ENCODE measurements around the gene NLRP6.
A peak's percentile ranks its signal among the peaks of the same experiment; 100 is the strongest.

The NLRP6 gene

GRCh38 chr11:293852-294661 is 15.8 kb downstream of the NLRP6 start:
- DNase-seq (ENCODE audit: low read depth), result no peak

- no peak for DNase-seq (ENCODE audit: low read depth)
Observed at GRCh38 chr11:294780-295179, 16.6 kb downstream of the NLRP6 start.

GRCh38 chr11:295351-296170 is 17.4 kb downstream of the NLRP6 start:
- no peak for DNase-seq (ENCODE audit: low read depth)

GRCh38 chr11:296171-297050 is 18.2 kb downstream of the NLRP6 start:
- no peak for DNase-seq (ENCODE audit: low read depth)

GRCh38 chr11:297051-297585 is 18.9 kb downstream of the NLRP6 start:
- no peak for DNase-seq (ENCODE audit: low read depth)

- no peak for DNase-seq (ENCODE audit: low read depth)
Observed at GRCh38 chr11:297586-298405, 19.6 kb downstream of the NLRP6 start.

- no peak for DNase-seq (ENCODE audit: low read depth)
Observed at GRCh38 chr11:298406-299065, 20.3 kb downstream of the NLRP6 start.

- no peak for DNase-seq (ENCODE audit: low read depth)
Observed at GRCh38 chr11:299081-299891, 21.1 kb downstream of the NLRP6 start, which contains the start of gene IFITM5. IFITM5 (minus strand) TSS chr11:299526; CDS start chr11:299490, 36 bp downstream.

- no peak for DNase-seq (ENCODE audit: low read depth)
Observed at GRCh38 chr11:299951-300735, 21.9 kb downstream of the NLRP6 start.

- no peak for DNase-seq (ENCODE audit: low read depth)
Observed at GRCh38 chr11:303363-303762, 25.2 kb downstream of the NLRP6 start.

GRCh38 chr11:304061-304506 is 25.9 kb downstream of the NLRP6 start:
- DNase-seq (ENCODE audit: low read depth), result no peak

- DNase-seq (ENCODE audit: low read depth), result no peak
Observed at GRCh38 chr11:304915-305843, 27.0 kb downstream of the NLRP6 start.

- DNase-seq (ENCODE audit: low read depth), result no peak
Observed at GRCh38 chr11:305844-306211, 27.6 kb downstream of the NLRP6 start.

GRCh38 chr11:306645-307371 is 28.6 kb downstream of the NLRP6 start:
- no peak for DNase-seq (ENCODE audit: low read depth)

- DNase-seq (ENCODE audit: low read depth), result peak; percentile 34
Observed at GRCh38 chr11:307766-308708, 29.8 kb downstream of the NLRP6 start, which contains the start of gene IFITM2. IFITM2 (plus strand) TSS chr11:307816; CDS start chr11:308193, 377 bp downstream.
